Calu3 (cell line): ENCODE results near the gene GSKIP. TPM values are rescaled to one million over a fixed set of nuclear protein-coding genes. Genes with fewer than 3 reads are reported as not detected.
"Not testable (repeated sequence)": the region's sequence is repeated elsewhere in the genome, so short reads cannot be mapped to it uniquely, and the experiment has no call there.

Source experiments
- BruUV-seq: library from RNA; stranded (reverse); fragments of 400-500 nt; replicated peaks from 2 replicates; lab custom pipeline; 2021; lab: Mats Ljungman, UMichigan
- CTCF ChIA-PET: fragments of 300-600 bp; sonication (Branson Sonifier 250); formaldehyde crosslinking; loops from one replicate; lab custom pipeline; 2022; ENCODE audit warnings: antibody characterized with exemption; lab: Charles Lee
- DNase-seq: peaks from one replicate; pipeline ENCODE4 v3.0.0; 2022
- H3K27ac Mint-ChIP-seq: one replicate; pipeline ENCODE4 v1.8.0; 2022; ENCODE audit warnings: mixed read lengths; ENCODE audit not compliant: unreplicated experiment
- H3K27me3 Mint-ChIP-seq: one replicate; pipeline ENCODE4 v1.8.0; 2022; ENCODE audit warnings: mixed read lengths; ENCODE audit not compliant: unreplicated experiment
- H3K36me3 Mint-ChIP-seq: one replicate; pipeline ENCODE4 v1.8.0; 2022; ENCODE audit warnings: mild to moderate bottlenecking, moderate library complexity, mixed read lengths; ENCODE audit not compliant: insufficient read depth, unreplicated experiment
- H3K4me1 Mint-ChIP-seq: one replicate; pipeline ENCODE4 v1.8.0; 2022; ENCODE audit warnings: mild to moderate bottlenecking, low read depth, mixed read lengths; ENCODE audit not compliant: unreplicated experiment
- H3K4me3 Mint-ChIP-seq: one replicate; pipeline ENCODE4 v1.8.0; 2022; ENCODE audit warnings: mild to moderate bottlenecking, low read depth, moderate library complexity, mixed read lengths; ENCODE audit not compliant: unreplicated experiment
- H3K9me3 Mint-ChIP-seq: one replicate; pipeline ENCODE4 v1.8.0; 2022; ENCODE audit warnings: low read depth, mixed read lengths; ENCODE audit not compliant: unreplicated experiment
- intact Hi-C: fragments of 100-400 bp; cut with micrococcal nuclease; formaldehyde crosslinking; loops from one replicate; pipeline ENCODE4 v1.10.0; 2022; ENCODE audit not compliant: unreplicated experiment
- total RNA-seq: library from RNA; stranded (reverse); gene quantifications from 2 replicates; pipeline ENCODE4 v1.2.3, GENCODE V29; 2022
- TF ChIP-seq, protein P1 (sequence below): fragments of 200-600 bp; IDR thresholded peaks from one replicate; pipeline ENCODE4 v1.8.0; 2022; ENCODE audit warnings: antibody characterized with exemption; ENCODE audit not compliant: unreplicated experiment

The GSKIP gene
- total RNA-seq, 1 experiment from 2014 or later: 33.3 TPM

DNA sequence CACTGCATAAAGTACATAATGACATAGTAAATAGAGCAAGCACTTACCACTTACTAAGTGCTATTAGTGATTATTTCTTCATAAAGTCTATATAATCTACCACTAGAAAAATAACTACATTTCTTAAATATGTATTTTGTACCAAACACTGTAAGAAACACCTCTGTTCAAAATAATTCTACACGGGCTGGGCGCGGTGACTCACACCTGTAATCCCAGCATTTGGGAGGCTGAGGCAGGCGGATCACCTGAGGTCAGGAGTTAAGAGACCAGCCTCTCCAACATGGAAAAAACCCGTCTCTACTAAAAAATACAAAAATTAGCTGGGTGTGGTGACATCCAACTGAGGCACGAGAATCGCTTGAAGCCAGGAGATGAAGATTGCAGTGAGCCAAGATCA is 39.1 kb upstream of the GSKIP start:
- BruUV-seq: no TSS peak
- Mint-ChIP-seq H3K27ac (no peak overlapping the region), H3K9me3 (no peaks in the 10 kb centered on the region), H3K4me1 (no peaks in the 10 kb centered on the region), H3K4me3 (no peak overlapping the region), H3K36me3 (no peaks in the 10 kb centered on the region), H3K27me3 (no peaks in the 10 kb centered on the region)
- TF ChIP-seq, protein P1, sequence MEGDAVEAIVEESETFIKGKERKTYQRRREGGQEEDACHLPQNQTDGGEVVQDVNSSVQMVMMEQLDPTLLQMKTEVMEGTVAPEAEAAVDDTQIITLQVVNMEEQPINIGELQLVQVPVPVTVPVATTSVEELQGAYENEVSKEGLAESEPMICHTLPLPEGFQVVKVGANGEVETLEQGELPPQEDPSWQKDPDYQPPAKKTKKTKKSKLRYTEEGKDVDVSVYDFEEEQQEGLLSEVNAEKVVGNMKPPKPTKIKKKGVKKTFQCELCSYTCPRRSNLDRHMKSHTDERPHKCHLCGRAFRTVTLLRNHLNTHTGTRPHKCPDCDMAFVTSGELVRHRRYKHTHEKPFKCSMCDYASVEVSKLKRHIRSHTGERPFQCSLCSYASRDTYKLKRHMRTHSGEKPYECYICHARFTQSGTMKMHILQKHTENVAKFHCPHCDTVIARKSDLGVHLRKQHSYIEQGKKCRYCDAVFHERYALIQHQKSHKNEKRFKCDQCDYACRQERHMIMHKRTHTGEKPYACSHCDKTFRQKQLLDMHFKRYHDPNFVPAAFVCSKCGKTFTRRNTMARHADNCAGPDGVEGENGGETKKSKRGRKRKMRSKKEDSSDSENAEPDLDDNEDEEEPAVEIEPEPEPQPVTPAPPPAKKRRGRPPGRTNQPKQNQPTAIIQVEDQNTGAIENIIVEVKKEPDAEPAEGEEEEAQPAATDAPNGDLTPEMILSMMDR: no peak
- intact Hi-C loops: no loop called here
- CTCF ChIA-PET: no interaction called here
- DNase-seq: no peak

DNA sequence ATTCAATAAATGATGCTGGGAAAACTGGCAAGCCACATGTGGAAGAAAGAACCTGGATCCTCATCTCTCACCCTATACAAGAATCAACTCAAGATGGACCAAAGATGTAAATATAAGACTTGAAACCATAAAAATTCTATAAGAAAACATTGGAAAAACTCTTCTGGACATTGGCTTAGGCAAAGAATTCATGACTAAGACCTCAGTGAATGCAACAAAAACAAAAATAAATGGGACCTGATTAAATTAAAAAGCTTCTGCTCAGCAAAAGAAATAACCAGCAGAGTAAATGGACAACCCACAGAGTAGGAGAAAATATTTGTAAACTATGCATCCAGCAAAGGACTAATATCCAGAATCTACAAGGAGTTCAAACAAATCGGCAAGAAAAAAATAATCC is 24.8 kb upstream of the GSKIP start:
- Mint-ChIP-seq H3K9me3 (no peaks in the 10 kb centered on the region), H3K36me3 (no peaks in the 10 kb centered on the region), H3K4me3 (no peak overlapping the region), H3K27ac (no peak overlapping the region), H3K4me1 (no peaks in the 10 kb centered on the region), H3K27me3 (no peaks in the 10 kb centered on the region)
- no TSS peak for BruUV-seq
- CTCF ChIA-PET: no interaction called here
- DNase-seq: no peak
- intact Hi-C loops: no loop called here
- TF ChIP-seq, protein P1: no peak

DNA sequence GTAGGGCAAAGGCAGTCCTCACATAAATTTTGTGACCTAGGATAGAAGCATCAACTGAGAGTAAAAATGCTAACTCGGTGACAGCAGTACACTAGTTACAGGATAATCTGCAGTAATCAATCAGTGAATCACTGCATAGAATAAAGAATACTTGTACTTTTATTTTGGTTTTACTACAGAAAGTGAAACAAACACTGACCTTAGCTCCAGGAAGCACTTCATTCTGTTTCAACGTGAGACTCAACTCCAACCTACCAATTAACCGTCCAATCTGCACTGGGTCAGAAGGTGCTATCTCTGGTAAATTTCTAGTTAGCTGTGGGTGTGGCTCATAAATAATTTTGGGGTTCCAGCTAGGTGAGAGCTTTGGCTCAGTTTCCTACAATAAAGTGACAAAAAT is 22.0 kb upstream of the GSKIP start:
- CTCF ChIA-PET: no interaction called here

DNA sequence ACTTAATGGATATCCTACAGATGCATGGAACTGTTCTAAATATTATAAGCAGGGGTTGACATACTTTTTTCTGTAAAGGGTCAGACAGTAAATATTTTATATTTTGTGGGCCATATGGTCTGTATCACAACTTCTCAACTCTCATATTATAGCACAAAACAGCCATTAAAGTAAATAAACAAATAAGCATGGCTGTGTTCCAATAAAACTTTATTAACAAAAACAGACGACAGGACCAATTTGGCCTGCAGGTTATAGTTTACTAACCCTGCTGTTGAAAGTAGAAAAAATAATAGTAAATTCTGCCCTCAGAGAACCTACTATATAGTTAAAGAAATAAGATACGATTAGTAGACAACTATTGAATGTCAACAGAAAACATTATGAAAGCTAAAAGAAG is 17.7 kb upstream of the GSKIP start:
- intact Hi-C loops: no loop called here
- Mint-ChIP-seq H3K36me3 (no peaks in the 10 kb centered on the region), H3K27me3 (no peaks in the 10 kb centered on the region), H3K27ac (no peak overlapping the region), H3K4me1 (no peaks in the 10 kb centered on the region), H3K9me3 (no peaks in the 10 kb centered on the region), H3K4me3 (no peak overlapping the region)
- BruUV-seq: no TSS peak
- no peak for DNase-seq
- CTCF ChIA-PET: no interaction called here
- TF ChIP-seq, protein P1: no peak

More for the DNA sequence above, 22.0 kb upstream of the GSKIP start:
- no peak overlapping the region for H3K4me3 Mint-ChIP-seq
- DNase-seq: no peak
- BruUV-seq: no TSS peak
- no peaks in the 10 kb centered on the region for H3K4me1 Mint-ChIP-seq
- no peaks in the 10 kb centered on the region for H3K9me3 Mint-ChIP-seq
- H3K36me3 Mint-ChIP-seq: no peaks in the 10 kb centered on the region
- H3K27me3 Mint-ChIP-seq: no peaks in the 10 kb centered on the region
- intact Hi-C loops: no loop called here
- no peak overlapping the region for H3K27ac Mint-ChIP-seq
- TF ChIP-seq, protein P1: no peak

DNA sequence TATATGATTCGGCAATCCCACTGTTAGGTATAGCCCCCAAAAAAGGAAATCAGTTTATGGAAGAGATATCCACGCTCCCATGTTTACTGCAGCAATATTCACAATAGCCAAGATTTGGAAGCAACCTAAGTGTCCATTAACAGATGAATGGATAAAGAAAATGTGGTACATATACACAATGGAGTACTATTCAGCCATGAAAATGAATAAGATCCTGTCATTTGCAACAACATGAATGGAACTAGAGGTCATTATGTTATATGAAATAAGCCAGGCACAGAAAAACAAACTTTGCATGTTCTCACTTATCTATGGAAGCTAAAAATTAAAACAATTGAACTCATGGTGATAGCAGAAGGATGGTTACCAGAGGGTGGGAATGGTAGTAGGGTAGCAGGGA is 15.4 kb upstream of the GSKIP start:
- H3K27me3 Mint-ChIP-seq, intact Hi-C loops, H3K4me1 Mint-ChIP-seq, CTCF ChIA-PET, H3K4me3 Mint-ChIP-seq, H3K36me3 Mint-ChIP-seq, BruUV-seq, H3K27ac Mint-ChIP-seq, H3K9me3 Mint-ChIP-seq, DNase-seq: not testable (repeated sequence)
